OCI-LY7 (cell line): ENCODE data around the gene KCNMA1.

ENCODE experiments used
- EZH2phosphoT487 ChIP-seq: fragments of 200-600 bp; sonication (generic); IDR thresholded peaks from 2 replicates; pipeline ENCODE4 v1.6.1; 2018; ENCODE audit warnings: low read depth, borderline replicate concordance, mild to moderate bottlenecking, mixed run types, antibody characterized with exemption, low read length, moderate library complexity, mixed read lengths
- TF ChIP-seq, protein P1 (sequence below): fragments of 200-600 bp; sonication (generic); conservative IDR thresholded peaks from 2 replicates; pipeline ENCODE4 v1.5.1; 2014; ENCODE audit warnings: mild to moderate bottlenecking, antibody characterized with exemption, low read length, moderate library complexity, mixed read lengths

DNA sequence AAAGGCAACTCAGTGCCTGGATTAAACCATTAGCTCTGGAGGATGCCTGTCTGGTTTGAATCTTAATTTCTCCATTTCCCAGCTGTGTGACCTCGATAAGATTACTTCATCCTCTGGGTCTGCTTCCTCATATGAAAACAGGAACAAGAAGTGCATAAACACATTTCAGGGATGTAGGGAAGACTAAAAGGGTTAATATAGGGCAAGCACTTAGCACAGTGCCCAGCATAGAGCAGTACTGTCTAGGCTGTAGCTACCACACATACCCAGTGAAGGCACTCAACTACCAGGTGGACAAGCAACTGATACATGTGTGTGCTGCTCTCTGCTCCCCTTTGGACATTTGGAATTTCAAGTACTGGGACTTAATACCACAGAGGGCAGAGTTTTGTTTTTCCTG is 85.4 kb downstream of the KCNMA1 start:
- TF ChIP-seq EZH2phosphoT487 = no peak
- TF ChIP-seq, protein P1, sequence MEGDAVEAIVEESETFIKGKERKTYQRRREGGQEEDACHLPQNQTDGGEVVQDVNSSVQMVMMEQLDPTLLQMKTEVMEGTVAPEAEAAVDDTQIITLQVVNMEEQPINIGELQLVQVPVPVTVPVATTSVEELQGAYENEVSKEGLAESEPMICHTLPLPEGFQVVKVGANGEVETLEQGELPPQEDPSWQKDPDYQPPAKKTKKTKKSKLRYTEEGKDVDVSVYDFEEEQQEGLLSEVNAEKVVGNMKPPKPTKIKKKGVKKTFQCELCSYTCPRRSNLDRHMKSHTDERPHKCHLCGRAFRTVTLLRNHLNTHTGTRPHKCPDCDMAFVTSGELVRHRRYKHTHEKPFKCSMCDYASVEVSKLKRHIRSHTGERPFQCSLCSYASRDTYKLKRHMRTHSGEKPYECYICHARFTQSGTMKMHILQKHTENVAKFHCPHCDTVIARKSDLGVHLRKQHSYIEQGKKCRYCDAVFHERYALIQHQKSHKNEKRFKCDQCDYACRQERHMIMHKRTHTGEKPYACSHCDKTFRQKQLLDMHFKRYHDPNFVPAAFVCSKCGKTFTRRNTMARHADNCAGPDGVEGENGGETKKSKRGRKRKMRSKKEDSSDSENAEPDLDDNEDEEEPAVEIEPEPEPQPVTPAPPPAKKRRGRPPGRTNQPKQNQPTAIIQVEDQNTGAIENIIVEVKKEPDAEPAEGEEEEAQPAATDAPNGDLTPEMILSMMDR = no peak
